Loucy (cell line): ENCODE measurements around the gene MAN2B2.
A peak's percentile ranks its signal among the peaks of the same experiment; 100 is the strongest.

Experiments used
- H2AFZ ChIP-seq: fragments of 200-600 bp; sonication (generic); 2 replicates; pipeline ENCODE4 v1.6.0; 2016; ENCODE audit warnings: antibody characterized with exemption, mild to moderate bottlenecking, low read length, moderate library complexity
- H3F3A ChIP-seq: fragments of 200-600 bp; 2 replicates; pipeline ENCODE4 v1.6.0; 2016; ENCODE audit warnings: antibody characterized with exemption, low read depth, mild to moderate bottlenecking
- H3K27me3 ChIP-seq: fragments of 200-600 bp; sonication (generic); 2 replicates; pipeline ENCODE4 v1.6.1; 2014; ENCODE audit warnings: low read length, mild to moderate bottlenecking; ENCODE audit not compliant: insufficient read depth, poor library complexity, severe bottlenecking
- H3K36me3 ChIP-seq: fragments of 200-600 bp; sonication (generic); 2 replicates; pipeline ENCODE4 v1.6.1; 2016; ENCODE audit warnings: low read length; ENCODE audit not compliant: insufficient read depth
- H3K4me1 ChIP-seq: fragments of 200-600 bp; sonication (generic); 2 replicates; pipeline ENCODE4 v1.5.1; 2014; ENCODE audit warnings: low read length, mild to moderate bottlenecking; ENCODE audit not compliant: insufficient read depth, poor library complexity, severe bottlenecking
- H3K4me2 ChIP-seq: fragments of 200-600 bp; sonication (generic); 2 replicates; pipeline ENCODE4 v1.6.0; 2014; ENCODE audit warnings: antibody characterized with exemption, low read length, low read depth, mild to moderate bottlenecking; ENCODE audit not compliant: poor library complexity, severe bottlenecking
- H3K4me3 ChIP-seq: fragments of 200-600 bp; sonication (generic); 2 replicates; pipeline ENCODE4 v1.5.1; 2014; ENCODE audit warnings: low read length, mild to moderate bottlenecking, mixed read lengths; ENCODE audit not compliant: poor library complexity, severe bottlenecking
- H3K79me2 ChIP-seq: fragments of 200-600 bp; sonication (generic); 2 replicates; pipeline ENCODE4 v1.6.1; 2014; ENCODE audit warnings: low read length; ENCODE audit not compliant: insufficient read depth
- H3K9ac ChIP-seq: fragments of 200-600 bp; sonication (generic); 2 replicates; pipeline ENCODE4 v1.6.0; 2014; ENCODE audit warnings: mild to moderate bottlenecking, low read depth, low read length, moderate library complexity; ENCODE audit not compliant: poor library complexity, severe bottlenecking
- H3K9me2 ChIP-seq: fragments of 200-600 bp; sonication (generic); replicated peaks from 2 replicates; pipeline ENCODE4 v1.6.1; 2016; ENCODE audit warnings: low read depth, low read length, mixed read lengths
- H3K9me3 ChIP-seq: fragments of 200-600 bp; sonication (generic); 2 replicates; pipeline ENCODE4 v1.6.1; 2014; ENCODE audit warnings: mild to moderate bottlenecking, antibody characterized with exemption, low read length, low read depth; ENCODE audit not compliant: insufficient read depth
- H4K20me1 ChIP-seq: fragments of 200-600 bp; sonication (generic); 2 replicates; pipeline ENCODE4 v1.6.0; 2014; ENCODE audit warnings: antibody characterized with exemption, low read length, mild to moderate bottlenecking; ENCODE audit not compliant: insufficient read depth, poor library complexity, severe bottlenecking
- EZH2phosphoT487 ChIP-seq: fragments of 200-600 bp; IDR thresholded peaks from 2 replicates; pipeline ENCODE4 v1.6.1; 2018; ENCODE audit warnings: antibody characterized with exemption, mild to moderate bottlenecking, moderate library complexity, borderline replicate concordance
- TF ChIP-seq, protein P1 (sequence below): fragments of 200-600 bp; sonication (generic); conservative IDR thresholded peaks from 2 replicates; pipeline ENCODE4 v1.5.1; 2014; ENCODE audit warnings: mild to moderate bottlenecking, antibody characterized with exemption, low read length

MAN2B2 gene

GRCh38 chr4:6573986-6574746 lies 823 bp upstream of the MAN2B2 start:
- Histone ChIP-seq H3K4me2 (peak overlapping the region; percentile 91), H3K36me3 (peaks cover 2% of the 10 kb centered on the region; the same call in 1 of the 2 replicates), H3K9me2 (no peaks in the 10 kb centered on the region), H3F3A (no peaks in the 10 kb centered on the region), H3K9ac (peak overlapping the region; percentile 81), H3K27me3 (no peaks in the 10 kb centered on the region), H2AFZ (peak overlapping the region; percentile 96), H3K4me1 (peaks cover 16% of the 10 kb centered on the region), H4K20me1 (no peaks in the 10 kb centered on the region), H3K4me3 (peak overlapping the region; percentile 83), H3K79me2 (peaks cover 14% of the 10 kb centered on the region; the same call in 1 of the 2 replicates), H3K9me3 (no peaks in the 10 kb centered on the region)
- TF ChIP-seq EZH2phosphoT487 = no peak
- TF ChIP-seq, protein P1, sequence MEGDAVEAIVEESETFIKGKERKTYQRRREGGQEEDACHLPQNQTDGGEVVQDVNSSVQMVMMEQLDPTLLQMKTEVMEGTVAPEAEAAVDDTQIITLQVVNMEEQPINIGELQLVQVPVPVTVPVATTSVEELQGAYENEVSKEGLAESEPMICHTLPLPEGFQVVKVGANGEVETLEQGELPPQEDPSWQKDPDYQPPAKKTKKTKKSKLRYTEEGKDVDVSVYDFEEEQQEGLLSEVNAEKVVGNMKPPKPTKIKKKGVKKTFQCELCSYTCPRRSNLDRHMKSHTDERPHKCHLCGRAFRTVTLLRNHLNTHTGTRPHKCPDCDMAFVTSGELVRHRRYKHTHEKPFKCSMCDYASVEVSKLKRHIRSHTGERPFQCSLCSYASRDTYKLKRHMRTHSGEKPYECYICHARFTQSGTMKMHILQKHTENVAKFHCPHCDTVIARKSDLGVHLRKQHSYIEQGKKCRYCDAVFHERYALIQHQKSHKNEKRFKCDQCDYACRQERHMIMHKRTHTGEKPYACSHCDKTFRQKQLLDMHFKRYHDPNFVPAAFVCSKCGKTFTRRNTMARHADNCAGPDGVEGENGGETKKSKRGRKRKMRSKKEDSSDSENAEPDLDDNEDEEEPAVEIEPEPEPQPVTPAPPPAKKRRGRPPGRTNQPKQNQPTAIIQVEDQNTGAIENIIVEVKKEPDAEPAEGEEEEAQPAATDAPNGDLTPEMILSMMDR = peak; percentile 47

GRCh38 chr4:6575503-6576240 lies 683 bp downstream of the MAN2B2 start:
- no peak for TF ChIP-seq EZH2phosphoT487
- TF ChIP-seq, protein P1 = no peak
- Histone ChIP-seq H3K4me1 (peaks cover 16% of the 10 kb centered on the region), H2AFZ (peak overlapping the region; percentile 96)

DNA sequence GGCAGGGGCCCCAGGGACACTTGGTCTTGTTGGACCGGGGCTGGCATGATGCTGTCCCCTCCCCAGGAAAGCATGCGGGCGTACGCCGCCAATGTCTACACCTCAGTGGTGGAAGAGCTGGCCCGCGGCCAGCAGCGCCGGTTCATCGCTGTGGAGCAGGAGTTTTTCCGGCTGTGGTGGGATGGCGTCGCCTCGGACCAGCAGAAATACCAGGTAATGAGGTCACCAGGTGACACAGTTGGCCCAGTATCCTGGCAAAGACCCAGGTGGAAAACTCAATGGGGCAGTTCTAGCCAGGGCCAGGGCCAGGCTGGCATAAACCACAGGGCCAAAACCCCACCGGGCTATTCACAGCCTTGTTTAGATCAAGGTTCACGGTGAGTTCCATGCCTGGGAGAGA lies 1.5 kb downstream of the MAN2B2 start:
- Histone ChIP-seq H3K9ac (no peak overlapping the region), H2AFZ (no peak overlapping the region), H3K36me3 (peaks cover 17% of the 10 kb centered on the region; the same call in 1 of the 2 replicates), H3F3A (no peaks in the 10 kb centered on the region), H3K79me2 (peaks cover 14% of the 10 kb centered on the region; the same call in 1 of the 2 replicates), H3K9me3 (no peaks in the 10 kb centered on the region), H4K20me1 (no peaks in the 10 kb centered on the region), H3K4me2 (peak overlapping the region; percentile 91), H3K4me3 (no peak overlapping the region), H3K9me2 (no peaks in the 10 kb centered on the region), H3K27me3 (no peaks in the 10 kb centered on the region), H3K4me1 (peaks cover 16% of the 10 kb centered on the region)
- no peak for TF ChIP-seq EZH2phosphoT487
- TF ChIP-seq, protein P1 = no peak

More at GRCh38 chr4:6575503-6576240, 683 bp downstream of the MAN2B2 start:
- H4K20me1 ChIP-seq = no peaks in the 10 kb centered on the region
- H3K4me2 ChIP-seq = peak overlapping the region; percentile 91
- H3K79me2 ChIP-seq = peaks cover 14% of the 10 kb centered on the region; the same call in 1 of the 2 replicates
- H3K9ac ChIP-seq = peak overlapping the region; percentile 81
- H3K27me3 ChIP-seq = no peaks in the 10 kb centered on the region
- H3K36me3 ChIP-seq = peaks cover 14% of the 10 kb centered on the region; the same call in 1 of the 2 replicates
- no peaks in the 10 kb centered on the region for H3K9me3 ChIP-seq
- no peaks in the 10 kb centered on the region for H3F3A ChIP-seq
- peak overlapping the region; percentile 83 for H3K4me3 ChIP-seq
- H3K9me2 ChIP-seq = no peaks in the 10 kb centered on the region
